Panc1 (cell line): ENCODE results near the gene ZFHX3.

Experiments used
- CTCF ChIP-seq: fragments of 450-650 bp; IDR thresholded peaks from 2 replicates; pipeline ENCODE4 v1.5.1; 2017; ENCODE audit warnings: mild to moderate bottlenecking
- REST ChIP-seq, 2 experiments: IDR thresholded peaks; 2 replicates each; pipeline ENCODE4 v1.6.1; 2011 to 2012; ENCODE audit warnings: low read depth in 2 of 2, control low read depth in 1 of 2, low read length in 1 of 2, mild to moderate bottlenecking in 1 of 2, moderate library complexity in 1 of 2; ENCODE audit not compliant: insufficient read depth in 1 of 2
- TCF7L2 ChIP-seq: IDR thresholded peaks from 2 replicates; pipeline ENCODE4 v1.6.1; 2011; ENCODE audit warnings: mild to moderate bottlenecking, low read depth, low read length, inconsistent platforms

- no peak for TF ChIP-seq CTCF
- TF ChIP-seq TCF7L2 = no peak
- TF ChIP-seq REST (IDR thresholded peaks at IDR 0.05; ENCODE audit: insufficient read depth in 1 of 2, low read depth in 2 of 2, low read length in 1 of 2) = no peak
Measured at GRCh38 chr16:73036074-73036826, 11.7 kb downstream of the ZFHX3 start.
